GM12878 (cell line): Measurements from ENCODE around the gene CNGB1. TPM values are rescaled to one million over a fixed set of nuclear protein-coding genes. Genes with fewer than 3 reads are reported as not detected.

Source experiments
- polyA plus RNA-seq, 11 experiments: library from polyadenylated mRNA; depleted of rRNA in 4 of 11; unstranded in 6 of 11; stranded (reverse) in 5 of 11; fragments of >200 nt; fragmentation: Nextera tagmentation in 4 of 11; fragmentation: Illumina TruSeq in 1 of 11; extraction: Ambion mirVana in 4 of 11; extraction: Trizol in 1 of 11; gene quantifications; 1 replicate in 1 of 11; 2 replicates in 10 of 11; pipeline versions ENCODE4 v1.2.1 to v1.2.3, GENCODE V29; 2011 to 2016; ENCODE audit warnings: inconsistent platforms in 2 of 11, missing spikeins in 2 of 11, low read depth in 1 of 11
- total RNA-seq, 4 experiments: library from RNA; depleted of rRNA in 3 of 4; stranded (reverse); fragments of >200 nt in 3 of 4; fragmentation: Illumina TruSeq in 1 of 4; extraction: Trizol in 1 of 4; gene quantifications; 2 replicates each; pipeline versions ENCODE4 v1.2.1 to v1.2.3, GENCODE V29; 2013 to 2021
- TF ChIP-seq, protein P1 (sequence below): fragments of 450-650 bp; IDR thresholded peaks from 2 replicates; pipeline ENCODE4 v1.6.1; 2016; ENCODE audit warnings: mild to moderate bottlenecking

The CNGB1 gene
- total and polyA plus RNA-seq, 10 of the 15 experiments (the other 5 are each of a cell fraction or from before 2014, with no cell fraction given): 0.03 TPM; not detected in 9

DNA sequence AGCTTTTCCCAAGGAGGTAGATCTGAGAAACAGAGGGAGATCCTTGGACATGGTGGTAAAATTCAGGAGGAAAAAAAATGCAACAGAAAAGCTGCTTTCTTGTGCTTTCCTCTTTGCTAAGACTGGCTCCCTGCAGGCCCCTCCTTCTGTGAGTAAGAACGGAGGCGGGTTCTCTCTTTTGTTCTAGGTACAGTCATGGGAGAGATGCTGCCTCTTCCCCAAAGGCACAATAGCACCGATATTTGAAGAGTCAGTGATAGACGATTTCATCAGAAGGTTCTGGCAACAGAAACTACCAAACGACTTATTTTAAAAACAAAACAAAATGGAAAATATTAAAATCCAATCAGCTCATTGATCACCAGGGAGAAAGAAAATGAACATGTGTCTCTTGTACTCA is 136.0 kb downstream of the CNGB1 start (continued):
- TF ChIP-seq, protein P1, sequence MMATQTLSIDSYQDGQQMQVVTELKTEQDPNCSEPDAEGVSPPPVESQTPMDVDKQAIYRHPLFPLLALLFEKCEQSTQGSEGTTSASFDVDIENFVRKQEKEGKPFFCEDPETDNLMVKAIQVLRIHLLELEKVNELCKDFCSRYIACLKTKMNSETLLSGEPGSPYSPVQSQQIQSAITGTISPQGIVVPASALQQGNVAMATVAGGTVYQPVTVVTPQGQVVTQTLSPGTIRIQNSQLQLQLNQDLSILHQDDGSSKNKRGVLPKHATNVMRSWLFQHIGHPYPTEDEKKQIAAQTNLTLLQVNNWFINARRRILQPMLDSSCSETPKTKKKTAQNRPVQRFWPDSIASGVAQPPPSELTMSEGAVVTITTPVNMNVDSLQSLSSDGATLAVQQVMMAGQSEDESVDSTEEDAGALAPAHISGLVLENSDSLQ: no peak
- TF ChIP-seq, all 136 proteins: peak for 0

Other genes with a start within 250 kb of the CNGB1 start
- gene KATNB1, start 235.4 kb downstream of the CNGB1 start, total RNA-seq (2014; rRNA removed): 24.0 and 24.1 TPM in 2 replicates
- 7.8 and 10.7 TPM in 2 replicates for gene KATNB1, start 235.4 kb downstream of the CNGB1 start, total RNA-seq (2014; rRNA removed; fragmentation: Illumina TruSeq; extraction: Trizol)
- 25.8 and 27.7 TPM in 2 replicates for gene KATNB1, start 235.4 kb downstream of the CNGB1 start, total RNA-seq (2021)
- 5.1 and 15.3 TPM in 2 replicates for gene KATNB1, start 235.4 kb downstream of the CNGB1 start, polyA plus RNA-seq (2011; rRNA removed)
- gene KATNB1, start 235.4 kb downstream of the CNGB1 start, polyA plus RNA-seq (2014; fragmentation: Illumina TruSeq; extraction: Trizol): 1.1 and 10.4 TPM in 2 replicates
- gene KATNB1, start 235.4 kb downstream of the CNGB1 start, polyA plus RNA-seq (2014; fragmentation: Nextera tagmentation; extraction: Ambion mirVana): 1 to 10 TPM in 1 of 2 experiments, under 1 TPM in 1; 0.71 to 1.4 TPM
- 23.7 and 23.8 TPM in 2 replicates for gene KATNB1, start 235.4 kb downstream of the CNGB1 start, polyA plus RNA-seq (2014; rRNA removed)
- 10 to 100 TPM; 37.7 to 46.5 TPM for gene KATNB1, start 235.4 kb downstream of the CNGB1 start, polyA plus RNA-seq (2016; fragmentation: Nextera tagmentation; extraction: Ambion mirVana)
- gene KIFC3, start 168.6 kb downstream of the CNGB1 start, total RNA-seq (2014; rRNA removed): 0.23 and 0.49 TPM in 2 replicates
- 0.22 TPM in 1 of 2 replicates, not detected in the other for gene KIFC3, start 168.6 kb downstream of the CNGB1 start, total RNA-seq (2014; rRNA removed; fragmentation: Illumina TruSeq; extraction: Trizol)
- 0.82 and 1.3 TPM in 2 replicates for gene KIFC3, start 168.6 kb downstream of the CNGB1 start, total RNA-seq (2021)
- gene KIFC3, start 168.6 kb downstream of the CNGB1 start, polyA plus RNA-seq (2011; rRNA removed): 0.26 TPM in 2 replicates
- gene KIFC3, start 168.6 kb downstream of the CNGB1 start, polyA plus RNA-seq (2014; fragmentation: Illumina TruSeq; extraction: Trizol): not detected in 2 replicates
- gene KIFC3, start 168.6 kb downstream of the CNGB1 start, polyA plus RNA-seq (2014; fragmentation: Nextera tagmentation; extraction: Ambion mirVana): not detected
- gene KIFC3, start 168.6 kb downstream of the CNGB1 start, polyA plus RNA-seq (2014; rRNA removed): 0.08 and 0.22 TPM in 2 replicates
- 1 to 10 TPM in 1 of 2 experiments, under 1 TPM in 1; 0.46 to 1.2 TPM for gene KIFC3, start 168.6 kb downstream of the CNGB1 start, polyA plus RNA-seq (2016; fragmentation: Nextera tagmentation; extraction: Ambion mirVana)
- gene ZNF319, start 29.5 kb upstream of the CNGB1 start, total RNA-seq (2014; rRNA removed): 1.4 TPM in 2 replicates
- gene ZNF319, start 29.5 kb upstream of the CNGB1 start, total RNA-seq (2014; rRNA removed; fragmentation: Illumina TruSeq; extraction: Trizol): 1.1 TPM in 2 replicates
- gene ZNF319, start 29.5 kb upstream of the CNGB1 start, total RNA-seq (2021): 6.9 and 7.4 TPM in 2 replicates
- gene ZNF319, start 29.5 kb upstream of the CNGB1 start, polyA plus RNA-seq (2011; rRNA removed): 0.72 and 1.7 TPM in 2 replicates
- gene ZNF319, start 29.5 kb upstream of the CNGB1 start, polyA plus RNA-seq (2014; fragmentation: Illumina TruSeq; extraction: Trizol): 1.2 and 1.8 TPM in 2 replicates
- under 1 TPM; 0.29 to 0.69 TPM for gene ZNF319, start 29.5 kb upstream of the CNGB1 start, polyA plus RNA-seq (2014; fragmentation: Nextera tagmentation; extraction: Ambion mirVana)
- 2.7 and 3.7 TPM in 2 replicates for gene ZNF319, start 29.5 kb upstream of the CNGB1 start, polyA plus RNA-seq (2014; rRNA removed)
- 1 to 10 TPM; 2.8 to 3.3 TPM for gene ZNF319, start 29.5 kb upstream of the CNGB1 start, polyA plus RNA-seq (2016; fragmentation: Nextera tagmentation; extraction: Ambion mirVana)
- 9.7 and 9.9 TPM in 2 replicates for gene USB1, start 30.3 kb upstream of the CNGB1 start, total RNA-seq (2014; rRNA removed)
- 9.4 and 10.0 TPM in 2 replicates for gene USB1, start 30.3 kb upstream of the CNGB1 start, total RNA-seq (2014; rRNA removed; fragmentation: Illumina TruSeq; extraction: Trizol)
- 50.2 and 50.8 TPM in 2 replicates for gene USB1, start 30.3 kb upstream of the CNGB1 start, total RNA-seq (2021)
- 28.3 and 45.4 TPM in 2 replicates for gene USB1, start 30.3 kb upstream of the CNGB1 start, polyA plus RNA-seq (2011; rRNA removed)
- 37.6 and 39.7 TPM in 2 replicates for gene USB1, start 30.3 kb upstream of the CNGB1 start, polyA plus RNA-seq (2014; fragmentation: Illumina TruSeq; extraction: Trizol)
- 1 to 10 TPM; 7.9 to 8.7 TPM for gene USB1, start 30.3 kb upstream of the CNGB1 start, polyA plus RNA-seq (2014; fragmentation: Nextera tagmentation; extraction: Ambion mirVana)
- 41.1 and 43.5 TPM in 2 replicates for gene USB1, start 30.3 kb upstream of the CNGB1 start, polyA plus RNA-seq (2014; rRNA removed)
- gene USB1, start 30.3 kb upstream of the CNGB1 start, polyA plus RNA-seq (2016; fragmentation: Nextera tagmentation; extraction: Ambion mirVana): 10 to 100 TPM; 53.2 to 72.2 TPM
- gene MMP15, start 54.6 kb upstream of the CNGB1 start, total RNA-seq (2014; rRNA removed): not detected in 2 replicates
- not detected in 2 replicates for gene MMP15, start 54.6 kb upstream of the CNGB1 start, total RNA-seq (2014; rRNA removed; fragmentation: Illumina TruSeq; extraction: Trizol)
- 0.13 and 0.56 TPM in 2 replicates for gene MMP15, start 54.6 kb upstream of the CNGB1 start, total RNA-seq (2021)
- not detected in 2 replicates for gene MMP15, start 54.6 kb upstream of the CNGB1 start, polyA plus RNA-seq (2011; rRNA removed)
- not detected in 2 replicates for gene MMP15, start 54.6 kb upstream of the CNGB1 start, polyA plus RNA-seq (2014; fragmentation: Illumina TruSeq; extraction: Trizol)
- not detected for gene MMP15, start 54.6 kb upstream of the CNGB1 start, polyA plus RNA-seq (2014; fragmentation: Nextera tagmentation; extraction: Ambion mirVana)
- 0.10 TPM in 1 of 2 replicates, not detected in the other for gene MMP15, start 54.6 kb upstream of the CNGB1 start, polyA plus RNA-seq (2014; rRNA removed)
- gene MMP15, start 54.6 kb upstream of the CNGB1 start, polyA plus RNA-seq (2016; fragmentation: Nextera tagmentation; extraction: Ambion mirVana): under 1 TPM in 1 of 2 experiments, not detected in 1; 0.08 TPM
- 45.4 and 51.5 TPM in 2 replicates for gene CFAP20, start 158.3 kb upstream of the CNGB1 start, total RNA-seq (2014; rRNA removed)
- gene CFAP20, start 158.3 kb upstream of the CNGB1 start, total RNA-seq (2014; rRNA removed; fragmentation: Illumina TruSeq; extraction: Trizol): 37.3 and 37.4 TPM in 2 replicates
- gene CFAP20, start 158.3 kb upstream of the CNGB1 start, total RNA-seq (2021): 28.2 and 28.4 TPM in 2 replicates
- 49.1 and 52.6 TPM in 2 replicates for gene CFAP20, start 158.3 kb upstream of the CNGB1 start, polyA plus RNA-seq (2011; rRNA removed)
- 41.0 and 45.0 TPM in 2 replicates for gene CFAP20, start 158.3 kb upstream of the CNGB1 start, polyA plus RNA-seq (2014; fragmentation: Illumina TruSeq; extraction: Trizol)
- 10 to 100 TPM; 10.9 to 19.9 TPM for gene CFAP20, start 158.3 kb upstream of the CNGB1 start, polyA plus RNA-seq (2014; fragmentation: Nextera tagmentation; extraction: Ambion mirVana)
- 47.3 and 54.6 TPM in 2 replicates for gene CFAP20, start 158.3 kb upstream of the CNGB1 start, polyA plus RNA-seq (2014; rRNA removed)
- 10 to 100 TPM; 59.0 to 61.7 TPM for gene CFAP20, start 158.3 kb upstream of the CNGB1 start, polyA plus RNA-seq (2016; fragmentation: Nextera tagmentation; extraction: Ambion mirVana)
- gene CSNK2A2, start 227.0 kb upstream of the CNGB1 start, total RNA-seq (2014; rRNA removed): 15.7 and 18.0 TPM in 2 replicates
- 40.3 and 41.5 TPM in 2 replicates for gene CSNK2A2, start 227.0 kb upstream of the CNGB1 start, total RNA-seq (2014; rRNA removed; fragmentation: Illumina TruSeq; extraction: Trizol)
- 74.4 and 79.1 TPM in 2 replicates for gene CSNK2A2, start 227.0 kb upstream of the CNGB1 start, total RNA-seq (2021)
- gene CSNK2A2, start 227.0 kb upstream of the CNGB1 start, polyA plus RNA-seq (2011; rRNA removed): 48.6 and 52.2 TPM in 2 replicates
- gene CSNK2A2, start 227.0 kb upstream of the CNGB1 start, polyA plus RNA-seq (2014; fragmentation: Illumina TruSeq; extraction: Trizol): 62.4 and 69.2 TPM in 2 replicates
- 10 to 100 TPM; 17.4 to 18.0 TPM for gene CSNK2A2, start 227.0 kb upstream of the CNGB1 start, polyA plus RNA-seq (2014; fragmentation: Nextera tagmentation; extraction: Ambion mirVana)
- 28.9 and 29.6 TPM in 2 replicates for gene CSNK2A2, start 227.0 kb upstream of the CNGB1 start, polyA plus RNA-seq (2014; rRNA removed)
- 10 to 100 TPM; 27.9 to 29.9 TPM for gene CSNK2A2, start 227.0 kb upstream of the CNGB1 start, polyA plus RNA-seq (2016; fragmentation: Nextera tagmentation; extraction: Ambion mirVana)